Fibroblast of peridontal ligament (primary cell): ENCODE measurements around the gene THEMIS.
"Not testable (repeated sequence)": the region's sequence is repeated elsewhere in the genome, so short reads cannot be mapped to it uniquely, and the experiment has no call there.

Experiments
- DNase-seq: peaks from one replicate; pipeline ENCODE4 v3.0.0-alpha.2; 2010; ENCODE audit errors: extremely low read depth

The THEMIS gene, protein sequence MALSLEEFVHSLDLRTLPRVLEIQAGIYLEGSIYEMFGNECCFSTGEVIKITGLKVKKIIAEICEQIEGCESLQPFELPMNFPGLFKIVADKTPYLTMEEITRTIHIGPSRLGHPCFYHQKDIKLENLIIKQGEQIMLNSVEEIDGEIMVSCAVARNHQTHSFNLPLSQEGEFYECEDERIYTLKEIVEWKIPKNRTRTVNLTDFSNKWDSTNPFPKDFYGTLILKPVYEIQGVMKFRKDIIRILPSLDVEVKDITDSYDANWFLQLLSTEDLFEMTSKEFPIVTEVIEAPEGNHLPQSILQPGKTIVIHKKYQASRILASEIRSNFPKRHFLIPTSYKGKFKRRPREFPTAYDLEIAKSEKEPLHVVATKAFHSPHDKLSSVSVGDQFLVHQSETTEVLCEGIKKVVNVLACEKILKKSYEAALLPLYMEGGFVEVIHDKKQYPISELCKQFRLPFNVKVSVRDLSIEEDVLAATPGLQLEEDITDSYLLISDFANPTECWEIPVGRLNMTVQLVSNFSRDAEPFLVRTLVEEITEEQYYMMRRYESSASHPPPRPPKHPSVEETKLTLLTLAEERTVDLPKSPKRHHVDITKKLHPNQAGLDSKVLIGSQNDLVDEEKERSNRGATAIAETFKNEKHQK

DNA sequence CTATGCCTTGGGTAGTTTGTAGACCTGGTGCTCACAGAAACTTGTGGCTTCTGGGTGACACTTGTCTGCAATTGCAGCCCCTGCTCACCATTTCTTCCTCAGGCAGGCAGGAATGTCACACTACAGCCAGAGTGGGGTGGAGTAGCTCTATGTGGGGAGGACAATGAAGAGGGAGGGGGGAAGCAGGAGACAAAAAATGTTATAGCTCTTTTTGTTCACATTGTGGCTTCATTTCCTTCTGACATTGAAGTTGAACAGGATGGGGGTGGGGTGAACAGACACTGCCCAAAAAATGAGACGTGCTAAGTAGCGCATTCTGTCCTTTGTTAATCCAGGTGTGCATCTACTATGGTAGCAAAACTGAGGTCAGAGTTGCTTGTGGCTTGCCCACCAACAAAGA, at the start of gene THEMIS:
THEMIS (minus strand) TSS at position 124 of the 400 bp plus-strand sequence. CDS start 126 bp downstream, outside the sequence.
- no peak for DNase-seq

DNA sequence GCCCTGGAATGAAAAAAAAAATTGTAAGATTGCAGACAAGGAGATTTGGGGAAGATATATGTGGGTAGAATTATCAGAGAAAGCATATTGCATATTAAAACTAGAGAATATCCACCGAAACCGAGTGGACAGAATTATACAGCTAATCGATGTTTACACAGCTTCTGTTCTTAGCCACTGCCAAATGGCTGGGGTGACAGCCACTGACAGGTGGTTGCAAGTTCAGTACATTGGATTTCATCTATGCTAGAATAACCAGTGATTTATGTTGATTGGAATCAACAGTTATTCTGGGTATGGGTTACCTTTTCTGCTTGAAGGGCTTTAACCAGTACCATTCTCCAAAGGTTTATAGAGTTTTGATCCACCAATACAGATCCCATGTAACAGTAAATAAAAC, 48.4 kb upstream of the THEMIS start:
- DNase-seq, result no peak

DNA sequence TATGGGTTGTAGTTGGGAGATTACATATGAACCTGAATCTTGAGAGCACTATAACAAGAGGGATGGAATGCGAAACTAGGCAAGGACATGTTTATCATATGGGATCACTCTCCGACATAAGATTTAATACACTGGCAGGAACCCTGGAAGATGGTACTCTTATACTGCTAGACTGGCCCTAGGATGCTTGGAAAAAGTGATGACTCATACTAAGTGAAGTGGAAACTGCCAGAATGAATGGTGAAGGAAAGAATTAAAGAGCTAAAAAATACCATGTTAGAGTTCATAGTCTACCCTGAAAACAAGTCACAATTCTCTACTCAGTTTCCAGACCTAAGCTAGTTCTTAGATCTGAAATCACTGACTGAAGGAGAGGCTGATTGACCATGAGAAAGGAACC, 45.5 kb upstream of the THEMIS start:
- no peak for DNase-seq

DNA sequence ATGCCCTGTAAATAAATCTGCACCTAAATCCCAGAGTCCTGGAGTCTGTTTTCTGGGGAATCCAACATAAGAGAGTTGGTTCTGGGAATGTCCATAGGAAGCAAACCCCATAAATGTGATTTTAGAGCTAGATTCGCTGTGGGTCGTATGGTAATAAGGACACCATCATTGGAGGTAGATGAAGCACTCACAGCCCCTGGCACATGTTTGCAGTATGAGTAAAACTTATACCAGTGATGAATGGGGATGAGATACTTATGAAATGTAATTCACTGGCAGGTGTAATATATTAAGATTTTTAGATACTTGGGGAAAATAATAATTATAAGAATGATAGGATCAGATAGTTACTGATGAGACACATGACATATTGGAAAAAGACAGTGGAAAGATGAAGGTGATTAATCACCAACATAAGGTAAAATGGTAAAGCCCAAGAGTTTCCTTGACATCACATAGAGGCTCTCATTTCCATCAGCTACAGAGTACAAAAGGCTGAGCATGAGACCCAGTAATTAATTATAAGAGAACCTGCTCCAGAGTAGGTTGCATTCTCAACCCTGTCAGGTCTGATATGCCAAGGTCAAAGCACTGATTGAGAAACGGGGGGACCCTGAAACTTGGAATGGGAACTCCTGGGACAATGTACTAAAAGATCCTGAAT, 44.7 kb upstream of the THEMIS start:
- DNase-seq, result no peak

DNA sequence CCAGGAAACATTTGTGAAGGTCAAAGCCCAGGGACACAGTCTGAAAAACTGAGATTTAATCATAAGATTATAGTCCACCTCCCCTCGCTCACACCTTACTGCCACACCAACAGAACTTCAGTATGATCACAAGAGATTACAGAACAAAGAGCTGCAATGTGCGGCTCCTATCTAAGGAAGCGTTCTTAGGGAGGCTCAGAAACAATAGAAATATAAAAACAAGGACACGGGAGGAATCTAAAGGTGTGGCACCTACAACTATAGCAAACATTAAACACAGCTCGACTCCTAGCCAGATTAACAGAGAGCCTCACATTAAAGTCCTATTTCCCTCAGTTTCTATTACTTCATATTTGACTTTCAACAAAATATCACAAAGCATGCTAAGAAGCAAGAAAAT, 40.4 kb upstream of the THEMIS start:
- no peak for DNase-seq

DNA sequence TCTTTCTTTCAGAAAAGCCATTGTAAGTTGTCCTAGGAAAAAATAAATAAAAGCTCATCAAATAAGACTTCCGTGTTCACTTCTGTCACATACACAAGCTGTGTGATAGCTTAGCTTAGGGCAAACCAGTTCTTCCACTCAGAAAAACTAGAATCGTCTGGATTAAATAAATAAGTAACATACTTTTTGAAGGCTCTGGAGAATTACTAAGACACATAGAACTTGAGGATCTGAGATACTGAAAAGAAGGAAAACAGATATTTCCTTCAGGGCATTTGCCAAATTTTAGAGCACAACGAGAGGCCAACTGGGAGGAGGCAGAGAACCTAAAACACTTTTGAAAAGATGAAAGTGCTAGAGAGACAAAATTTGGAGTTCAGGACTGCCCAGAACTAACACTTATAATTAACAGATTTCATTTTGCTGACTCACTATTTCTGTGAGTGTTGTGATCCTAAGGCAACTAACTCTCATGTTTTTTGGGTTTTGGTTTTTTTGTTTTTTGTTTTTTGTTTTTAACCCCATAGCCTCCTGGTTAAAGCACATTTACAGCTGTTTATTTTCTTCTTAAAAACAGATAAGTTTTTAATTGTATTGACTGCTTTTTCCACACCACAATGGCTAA, 38.7 kb upstream of the THEMIS start:
- peak; percentile 75 for DNase-seq

DNA sequence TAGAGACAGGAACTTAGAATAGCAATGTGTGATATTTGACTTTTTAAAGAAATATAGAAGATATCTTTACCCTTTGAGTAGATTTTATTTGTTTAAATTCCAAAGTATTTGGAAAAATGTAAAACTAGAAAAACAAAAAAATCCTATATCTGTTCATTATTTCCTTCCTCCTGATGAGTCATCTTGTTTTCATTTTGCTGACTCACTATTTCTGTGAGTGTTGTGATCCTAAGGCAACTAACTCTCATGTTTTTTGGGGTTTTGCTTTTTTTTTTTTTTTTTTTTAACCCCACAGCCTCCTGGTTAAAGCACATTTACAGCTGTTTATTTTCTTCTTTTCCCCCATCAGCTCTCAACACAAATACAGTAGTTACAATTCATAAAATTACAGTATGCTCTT, 37.8 kb upstream of the THEMIS start:
- DNase-seq, result peak; percentile 78

DNA sequence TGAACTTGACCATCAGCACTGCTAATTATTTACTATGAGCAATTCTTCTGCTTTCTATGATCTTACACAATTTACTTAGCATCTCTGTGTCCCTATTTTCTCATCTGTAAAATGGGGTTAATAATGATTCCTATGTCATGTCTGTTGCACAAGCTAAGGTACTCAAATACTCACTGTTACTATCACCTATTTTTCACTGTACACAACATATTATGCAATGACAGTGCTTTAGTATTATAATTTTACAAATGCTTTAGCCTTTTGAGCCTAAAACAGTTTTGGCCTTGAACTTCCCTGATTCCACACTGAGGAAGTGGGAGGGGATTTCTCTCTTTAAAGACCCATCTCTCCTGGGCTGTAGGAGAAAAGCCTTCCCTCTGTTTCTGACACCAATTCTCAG, 36.9 kb upstream of the THEMIS start:
- no peak for DNase-seq

DNA sequence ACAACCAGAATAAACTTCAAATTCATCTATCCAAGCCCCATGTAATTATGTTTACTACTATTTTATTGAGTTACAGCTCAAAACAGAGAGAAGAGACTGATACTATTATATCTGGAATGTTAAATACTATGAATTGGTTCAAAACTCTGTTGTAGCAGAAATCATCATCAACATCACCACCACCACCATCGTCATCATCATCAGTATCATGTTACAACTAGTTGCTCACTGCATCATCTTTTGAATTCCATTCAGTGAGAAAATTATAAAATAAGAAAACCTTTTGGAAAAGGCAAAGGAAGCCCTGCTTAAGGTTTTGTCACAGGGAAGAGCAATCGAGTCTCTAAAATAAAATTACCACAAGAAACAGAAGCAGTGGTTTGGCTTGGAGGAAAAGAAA, 36.2 kb upstream of the THEMIS start:
- peak; percentile 78 for DNase-seq

DNA sequence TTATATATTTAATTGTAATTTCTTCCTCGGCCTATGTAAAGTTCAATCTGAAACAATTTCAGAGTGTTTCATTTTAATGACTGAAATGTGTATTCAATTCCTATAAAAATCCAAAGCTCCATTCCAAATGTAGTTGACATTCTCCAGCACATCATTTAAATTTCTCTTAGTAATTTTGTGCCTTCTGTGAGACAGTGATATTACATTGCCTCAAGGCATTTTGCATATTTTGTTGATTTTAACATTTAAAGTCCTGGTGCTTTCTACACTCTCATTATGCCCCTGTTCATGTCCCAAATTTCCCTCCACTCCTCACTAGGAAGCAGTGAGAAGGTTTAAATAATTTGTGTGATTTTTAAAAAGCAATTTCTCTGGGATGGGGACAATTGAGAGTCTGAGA, 34.1 kb upstream of the THEMIS start:
- DNase-seq, result no peak

DNA sequence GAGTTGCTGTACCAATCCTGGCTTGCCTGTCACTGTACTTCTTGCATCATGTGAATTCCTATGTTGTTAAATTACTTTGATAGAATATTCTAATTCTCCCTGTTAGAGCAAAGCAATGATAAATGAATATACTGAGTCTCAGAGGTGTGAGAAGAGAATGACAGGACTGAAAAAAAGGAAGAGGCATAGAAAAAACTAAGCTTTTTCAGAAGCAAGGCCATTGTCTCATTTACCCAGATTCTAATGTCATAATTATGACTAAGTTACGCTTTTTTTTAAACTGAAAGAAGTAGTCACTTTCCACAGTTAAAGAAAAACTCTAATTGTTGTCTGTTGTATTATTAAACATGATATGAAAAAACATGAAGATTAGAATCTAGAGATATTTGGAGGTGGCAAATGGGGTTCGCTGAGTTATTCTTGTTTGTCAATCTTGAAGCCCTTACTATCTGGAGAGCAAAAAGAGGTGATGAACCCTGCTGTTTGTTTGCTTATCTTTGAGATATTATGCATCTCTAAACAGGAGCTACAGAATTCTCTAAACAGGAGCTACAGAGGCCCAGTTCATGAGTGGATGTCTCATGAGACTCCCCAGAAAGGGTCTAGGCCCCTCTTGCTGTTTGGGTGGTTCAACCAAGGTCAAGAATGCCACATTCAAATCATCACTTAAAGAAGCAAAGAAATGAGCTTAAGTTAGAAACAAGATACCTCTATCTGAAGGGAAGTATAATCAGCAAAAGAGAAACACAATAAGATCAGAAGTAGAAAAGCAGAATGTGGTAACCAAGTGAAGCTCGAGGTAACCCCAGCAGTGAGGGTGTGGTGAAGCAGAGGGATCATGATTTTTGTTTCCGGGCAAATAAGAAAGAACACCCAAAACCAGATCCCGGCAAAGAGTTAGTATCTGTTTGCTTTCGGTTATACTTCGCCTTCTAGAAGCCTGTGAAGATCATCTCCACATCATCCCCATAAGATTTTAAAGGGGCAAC, 33.3 kb upstream of the THEMIS start:
- DNase-seq, result no peak

DNA sequence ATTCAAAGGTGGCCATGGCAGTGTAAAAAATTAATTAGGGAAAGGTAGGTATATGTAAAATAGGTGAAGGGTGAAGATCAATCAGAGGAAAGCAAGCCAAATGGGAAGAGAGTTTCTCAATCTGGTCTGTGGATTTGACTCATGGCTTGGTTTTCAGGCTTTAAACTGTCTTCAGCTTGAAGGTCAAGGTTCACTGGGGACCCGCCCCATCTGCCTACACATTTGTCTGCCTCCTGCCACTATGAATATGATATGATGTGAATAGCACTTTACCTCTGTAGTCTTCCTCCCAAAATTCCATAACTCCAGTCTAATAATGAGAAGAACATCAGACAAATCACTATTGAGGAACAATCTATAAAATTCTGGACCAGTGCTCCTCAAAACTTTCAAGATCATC, 32.3 kb upstream of the THEMIS start:
- DNase-seq, result no peak

DNA sequence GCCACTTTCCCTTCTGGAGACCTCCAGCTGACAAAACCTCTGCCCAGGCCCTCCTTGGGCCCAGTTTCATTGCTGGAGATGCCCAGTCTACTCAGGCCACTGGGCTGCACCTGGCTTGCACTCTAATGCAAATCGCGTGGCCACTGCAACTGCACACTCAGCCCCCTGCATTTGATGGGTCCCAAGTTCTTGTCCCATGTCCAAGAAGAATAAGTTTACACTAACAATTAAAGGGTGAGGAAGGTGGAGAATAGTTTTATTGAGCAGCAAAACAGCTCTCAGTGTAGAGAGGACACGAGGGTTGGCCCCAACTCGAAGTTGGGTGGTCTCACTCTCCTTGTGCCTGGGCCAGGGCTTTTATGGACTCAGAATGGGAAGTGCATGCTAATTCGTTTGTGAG, 31.9 kb upstream of the THEMIS start:
- DNase-seq, result no peak

DNA sequence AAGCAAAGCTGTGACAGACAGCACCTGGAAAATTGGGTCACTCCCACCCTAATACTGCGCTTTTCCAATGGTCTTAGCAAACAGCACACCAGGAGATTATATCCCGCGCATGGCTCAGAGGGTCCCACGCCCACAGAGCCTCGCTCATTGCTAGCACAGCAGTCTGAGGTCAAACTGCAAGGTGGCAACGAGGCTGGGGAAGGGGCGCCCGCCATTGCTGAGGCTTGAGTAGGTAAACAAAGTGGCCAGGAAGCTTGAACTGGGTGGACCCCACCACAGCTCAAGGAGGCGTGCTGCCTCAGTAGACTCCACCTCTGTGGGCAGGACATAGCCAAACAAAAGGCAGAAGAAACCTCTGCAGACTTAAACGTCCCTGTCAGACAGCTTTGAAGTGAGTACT, 25.6 kb upstream of the THEMIS start:
- not testable (repeated sequence) for DNase-seq

DNA sequence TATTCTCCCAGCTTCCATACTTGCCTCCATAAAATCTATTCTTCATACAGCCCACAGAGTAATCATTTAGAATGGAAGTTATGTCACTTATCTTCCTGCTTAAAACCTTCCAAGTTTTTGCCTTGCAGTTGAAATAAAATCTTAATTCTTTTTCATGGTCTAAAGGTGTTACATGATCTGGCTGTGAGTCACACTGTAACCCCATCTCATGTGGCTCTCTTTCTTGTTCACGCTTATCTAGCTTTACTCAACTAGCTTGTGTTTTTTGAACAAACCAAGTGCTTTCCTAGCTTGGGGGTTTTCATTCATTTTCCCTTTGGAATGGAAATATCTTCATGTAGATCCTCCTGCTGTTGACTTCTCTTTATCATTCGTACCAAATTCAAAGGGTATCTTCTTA, 23.6 kb upstream of the THEMIS start:
- DNase-seq, result no peak

DNA sequence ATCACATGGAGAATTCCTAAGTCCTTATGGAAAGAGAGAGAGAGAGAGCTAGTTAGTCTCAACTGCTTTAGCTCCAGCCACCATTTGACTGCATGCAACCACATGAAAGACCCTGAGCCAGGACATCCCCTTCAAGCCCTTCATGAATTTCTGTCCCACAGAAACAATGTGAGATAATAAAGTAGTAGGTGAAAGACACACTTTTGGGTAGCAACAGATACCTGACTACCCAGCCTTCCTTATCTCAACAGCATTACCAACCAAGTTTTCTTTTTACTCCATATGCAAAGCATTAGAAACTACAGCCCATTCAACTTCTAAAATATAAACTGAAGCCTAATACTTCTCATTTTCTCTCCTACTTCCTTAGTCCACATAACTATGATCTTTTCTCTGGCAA, 23.2 kb upstream of the THEMIS start:
- no peak for DNase-seq

DNA sequence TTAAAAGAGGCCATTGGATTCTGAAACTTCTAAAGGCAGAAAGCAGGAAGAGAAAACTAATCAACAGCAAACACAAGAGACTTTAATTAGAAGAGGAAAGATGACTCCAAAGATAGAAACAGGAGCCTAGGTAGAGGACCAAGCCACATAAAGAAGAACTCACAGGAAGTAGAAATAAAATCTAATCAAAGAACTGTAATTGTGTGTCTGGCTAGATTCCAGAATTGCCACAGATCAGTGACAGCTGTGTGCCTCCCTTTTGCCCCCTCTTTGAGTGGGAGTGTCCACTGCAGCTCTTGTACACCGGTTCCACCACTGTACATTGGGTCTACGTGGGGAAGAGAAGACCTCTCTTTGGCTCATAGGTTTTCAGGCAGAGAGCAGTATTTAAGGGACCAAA, 22.3 kb upstream of the THEMIS start:
- no peak for DNase-seq

DNA sequence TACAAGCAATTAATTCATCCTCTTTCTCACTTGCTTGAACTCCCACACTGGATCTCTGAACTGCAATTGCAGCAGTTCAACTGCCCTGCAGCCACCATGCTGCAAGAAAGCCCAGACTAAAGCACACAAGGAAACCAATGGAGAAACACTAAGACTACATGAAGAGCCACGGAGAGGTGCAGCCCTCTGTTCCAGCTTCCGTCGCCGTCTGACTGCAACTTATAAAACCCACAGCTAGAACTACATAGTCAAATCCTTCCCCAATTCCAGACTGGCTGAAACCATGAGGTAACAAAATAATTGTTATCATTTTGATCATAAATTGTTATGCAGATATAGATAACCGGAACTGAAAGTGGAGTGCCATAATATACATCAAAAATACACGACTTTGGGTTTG, 21.1 kb upstream of the THEMIS start:
- DNase-seq, result no peak

DNA sequence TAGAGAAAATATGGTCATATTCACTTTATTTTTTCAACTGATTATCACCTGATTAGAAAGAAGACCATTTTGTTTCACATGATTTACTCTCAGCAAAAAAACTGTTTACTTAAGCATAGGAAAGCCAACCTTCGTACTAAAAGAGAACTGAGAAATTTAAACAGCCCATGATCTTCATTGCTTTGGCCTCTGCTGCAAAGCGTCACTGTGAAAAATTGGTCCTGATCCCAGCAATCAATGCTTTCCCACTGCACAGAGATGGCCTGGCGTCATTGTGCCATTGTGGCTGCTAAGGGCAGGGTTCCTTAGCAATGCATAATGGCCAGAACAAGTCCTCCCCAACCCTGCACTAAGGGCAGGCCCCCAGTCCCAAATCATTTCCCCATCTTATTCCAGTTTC, 19.9 kb upstream of the THEMIS start:
- peak; percentile 10 for DNase-seq

DNA sequence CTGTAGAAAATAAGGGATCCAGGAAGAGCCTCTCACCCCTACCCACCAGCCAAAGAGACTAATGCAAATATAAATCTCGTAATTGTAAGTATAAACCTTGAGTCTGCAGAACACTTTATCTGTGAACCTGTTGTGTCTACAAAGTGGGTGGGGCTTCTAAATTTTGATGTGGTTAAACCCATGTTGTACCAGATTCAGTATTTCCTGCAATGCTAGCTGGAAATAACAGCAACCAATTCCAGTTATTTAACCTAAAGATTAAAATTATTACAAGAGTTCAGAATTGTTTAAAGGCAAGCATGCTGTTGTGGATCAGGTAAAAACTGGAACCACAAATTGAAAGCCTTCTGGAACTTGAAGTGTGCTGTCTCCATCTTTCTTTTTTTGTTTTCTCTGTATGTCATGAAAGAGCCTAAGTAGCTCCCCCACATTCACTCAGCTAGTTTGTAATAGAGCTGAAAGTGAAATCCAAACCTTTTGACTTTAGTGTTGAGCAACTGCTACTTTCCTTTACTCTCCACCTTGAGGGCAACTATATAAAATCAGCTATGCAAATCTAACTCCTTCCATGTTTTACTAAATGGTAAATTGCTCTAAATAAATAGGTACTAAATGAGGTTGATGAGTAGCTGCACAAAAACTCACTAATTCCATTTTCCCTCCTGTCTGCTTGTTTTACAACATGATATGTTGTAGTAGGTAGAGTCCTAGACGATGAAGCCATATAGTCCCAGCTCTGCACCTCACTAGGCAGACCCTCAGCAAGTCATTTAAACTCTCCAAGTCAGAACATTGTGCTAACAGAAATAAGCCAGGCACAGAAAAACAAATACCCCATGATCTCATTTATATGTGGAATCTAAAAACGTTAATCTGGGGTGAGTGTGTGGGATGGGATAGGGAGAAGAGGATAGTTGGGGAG, 17.9 kb upstream of the THEMIS start:
- no peak for DNase-seq
